Activated T-helper 1 cell treated with anti-CD3 and anti-CD28 coated beads, Interleukin-12 subunit alpha, Interleukin-12 subunit beta, Interleukin-2, Interleukin-4 antibody, amounts not matched to agents 30 ng/mL and 10 ng/mL and 1 ng/mL, durations not matched to agents 14 hours and 24 hours and 36 hours (primary cell): ENCODE data around the gene TTC27. TPM values are rescaled to one million over a fixed set of nuclear protein-coding genes. Genes with fewer than 3 reads are reported as not detected.
"Not testable (repeated sequence)": the region's sequence is repeated elsewhere in the genome, so short reads cannot be mapped to it uniquely, and the experiment has no call there.

Experiments used
- DNase-seq: peaks from one replicate; pipeline ENCODE4 v3.0.0; 2021; ENCODE audit warnings: low spot score
- H3K27ac Mint-ChIP-seq: one replicate; pipeline ENCODE4 v1.8.0; 2021; ENCODE audit warnings: mild to moderate bottlenecking, mixed read lengths
- H3K27me3 Mint-ChIP-seq: one replicate; pipeline ENCODE4 v1.8.0; 2022; ENCODE audit warnings: mild to moderate bottlenecking, moderate library complexity, mixed read lengths; ENCODE audit not compliant: insufficient read depth
- H3K36me3 Mint-ChIP-seq: one replicate; pipeline ENCODE4 v1.8.0; 2021; ENCODE audit warnings: low read depth, mixed read lengths
- H3K4me1 Mint-ChIP-seq: one replicate; pipeline ENCODE4 v1.8.0; 2021; ENCODE audit warnings: low read depth, mixed read lengths
- H3K4me3 Mint-ChIP-seq: one replicate; pipeline ENCODE4 v1.8.0; 2021; ENCODE audit warnings: mild to moderate bottlenecking, moderate library complexity, mixed read lengths
- H3K9me3 Mint-ChIP-seq: one replicate; pipeline ENCODE4 v1.8.0; 2021; ENCODE audit warnings: mixed read lengths
- intact Hi-C: fragments of 100-400 bp; cut with micrococcal nuclease; formaldehyde crosslinking; loops from one replicate; pipeline ENCODE4 v1.15.1; 2024
- total RNA-seq: library from RNA; stranded (reverse); gene quantifications from 2 replicates; pipeline ENCODE4 v1.2.3, GENCODE V29; 2022

TTC27 gene
- total RNA-seq, 1 donor from 2014 or later = 41.3 TPM

DNA sequence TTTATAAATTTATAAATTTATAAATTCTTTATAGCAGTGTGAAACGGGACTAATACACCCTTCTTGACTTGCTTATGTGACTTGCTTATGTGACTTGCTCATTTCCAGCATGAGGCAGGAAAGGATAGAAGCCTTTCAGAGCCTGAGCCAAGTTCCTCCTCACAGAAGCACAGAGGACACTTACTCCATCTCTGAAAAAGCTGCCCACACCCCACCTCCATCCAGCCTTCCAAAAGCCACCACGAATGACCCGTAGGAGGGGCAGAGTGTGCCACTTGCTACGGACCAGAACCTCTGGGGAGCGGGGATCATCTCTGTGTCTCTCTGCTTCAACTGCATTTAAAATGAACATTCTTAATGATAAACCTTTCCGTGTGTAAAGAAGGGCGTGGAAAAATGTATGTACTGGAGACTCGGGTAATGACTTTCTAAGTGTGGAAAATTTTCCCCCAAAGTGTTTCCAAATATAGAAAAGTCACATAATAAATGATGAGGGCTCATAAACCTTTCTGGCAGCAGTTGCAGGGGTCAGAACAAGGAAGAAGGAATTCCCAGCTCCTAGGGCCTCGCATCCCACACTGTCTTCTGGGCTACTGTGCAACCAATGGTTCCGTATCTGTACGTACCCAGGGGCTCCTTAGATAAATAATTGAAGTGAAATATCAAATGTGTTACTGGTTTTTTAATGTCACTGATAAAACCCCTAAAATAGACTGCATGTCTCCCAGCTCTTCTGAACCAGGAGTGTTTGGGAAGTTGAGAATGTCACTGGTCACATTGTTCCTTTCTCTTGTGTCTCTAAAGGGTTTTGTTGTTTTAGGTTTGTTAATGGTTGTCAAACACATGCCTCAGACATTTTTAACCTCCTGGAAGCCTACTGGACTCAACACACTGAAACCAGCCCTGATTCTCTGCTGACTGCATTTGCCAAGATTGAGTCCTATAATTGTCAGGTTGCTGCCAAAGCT lies 214.4 kb downstream of the TTC27 start:
- H3K4me1 Mint-ChIP-seq = no peaks in the 10 kb centered on the region
- H3K27ac Mint-ChIP-seq = no peak overlapping the region
- H3K27me3 Mint-ChIP-seq = no peaks in the 10 kb centered on the region
- intact Hi-C loops = no loop called here
- H3K4me3 Mint-ChIP-seq = no peak overlapping the region
- DNase-seq = no peak
- H3K9me3 Mint-ChIP-seq = peaks cover 4% of the 10 kb centered on the region
- no peaks in the 10 kb centered on the region for H3K36me3 Mint-ChIP-seq

GRCh38 chr2:32843699-32844098 lies 215.8 kb downstream of the TTC27 start:
- H3K27ac Mint-ChIP-seq = no peak overlapping the region
- H3K9me3 Mint-ChIP-seq = peaks cover 4% of the 10 kb centered on the region
- DNase-seq = no peak
- H3K36me3 Mint-ChIP-seq = no peaks in the 10 kb centered on the region
- intact Hi-C loops = no loop called here
- H3K4me3 Mint-ChIP-seq = no peak overlapping the region
- H3K4me1 Mint-ChIP-seq = no peaks in the 10 kb centered on the region
- peaks cover 3% of the 10 kb centered on the region for H3K27me3 Mint-ChIP-seq

GRCh38 chr2:32844253-32844652 lies 216.4 kb downstream of the TTC27 start:
- Mint-ChIP-seq H3K4me1 (no peaks in the 10 kb centered on the region), H3K9me3 (peaks cover 4% of the 10 kb centered on the region), H3K27me3 (peaks cover 3% of the 10 kb centered on the region), H3K4me3 (no peak overlapping the region), H3K27ac (no peak overlapping the region), H3K36me3 (no peaks in the 10 kb centered on the region)
- intact Hi-C loops = no loop called here
- no peak for DNase-seq

DNA sequence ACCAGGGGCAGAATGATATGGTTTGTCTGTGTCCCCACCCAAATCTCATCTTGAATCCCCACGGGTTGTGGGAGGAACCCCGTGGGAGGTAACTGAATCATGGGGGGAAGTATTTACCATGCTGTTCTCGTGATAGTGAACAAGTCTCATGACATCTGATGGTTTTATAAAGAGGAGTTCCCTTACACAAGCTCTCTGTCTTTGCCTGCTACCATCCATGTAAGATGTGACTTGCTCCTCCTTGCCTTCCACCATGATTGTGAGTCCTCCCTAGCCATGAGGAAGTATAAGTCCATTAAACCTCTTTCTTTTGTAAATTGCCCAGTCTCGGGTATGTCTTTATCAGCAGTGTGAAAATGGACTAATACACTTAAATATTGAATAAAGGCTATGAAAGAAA lies 218.4 kb downstream of the TTC27 start:
- H3K4me3 Mint-ChIP-seq, H3K4me1 Mint-ChIP-seq, H3K27ac Mint-ChIP-seq, intact Hi-C loops, H3K9me3 Mint-ChIP-seq, DNase-seq, H3K27me3 Mint-ChIP-seq, H3K36me3 Mint-ChIP-seq: not testable (repeated sequence)

DNA sequence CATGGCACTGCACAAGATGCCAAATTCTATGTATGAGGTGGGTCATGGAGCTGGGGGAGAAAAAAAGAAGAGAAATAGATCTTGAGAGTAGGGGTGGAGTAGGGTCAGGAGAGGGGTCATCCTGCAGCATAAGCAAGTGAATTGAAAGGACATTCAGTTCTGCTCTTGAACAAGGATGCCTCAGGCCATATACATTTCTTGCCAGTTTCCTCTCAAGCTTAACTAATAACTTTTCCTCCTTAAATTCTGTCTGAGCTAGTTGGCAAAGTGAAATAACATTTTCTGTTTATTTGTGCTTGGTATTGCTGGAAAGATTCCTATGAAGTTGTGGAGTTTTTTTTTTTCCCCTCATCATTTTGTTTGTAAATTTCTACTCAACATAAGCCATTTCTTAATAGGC lies 219.9 kb downstream of the TTC27 start:
- no peak overlapping the region for H3K4me3 Mint-ChIP-seq
- no peak for DNase-seq
- H3K27ac Mint-ChIP-seq = no peak overlapping the region
- intact Hi-C loops = no loop called here
- H3K27me3 Mint-ChIP-seq = peaks cover 3% of the 10 kb centered on the region
- H3K36me3 Mint-ChIP-seq = no peaks in the 10 kb centered on the region
- H3K9me3 Mint-ChIP-seq = peaks cover 4% of the 10 kb centered on the region
- no peaks in the 10 kb centered on the region for H3K4me1 Mint-ChIP-seq

DNA sequence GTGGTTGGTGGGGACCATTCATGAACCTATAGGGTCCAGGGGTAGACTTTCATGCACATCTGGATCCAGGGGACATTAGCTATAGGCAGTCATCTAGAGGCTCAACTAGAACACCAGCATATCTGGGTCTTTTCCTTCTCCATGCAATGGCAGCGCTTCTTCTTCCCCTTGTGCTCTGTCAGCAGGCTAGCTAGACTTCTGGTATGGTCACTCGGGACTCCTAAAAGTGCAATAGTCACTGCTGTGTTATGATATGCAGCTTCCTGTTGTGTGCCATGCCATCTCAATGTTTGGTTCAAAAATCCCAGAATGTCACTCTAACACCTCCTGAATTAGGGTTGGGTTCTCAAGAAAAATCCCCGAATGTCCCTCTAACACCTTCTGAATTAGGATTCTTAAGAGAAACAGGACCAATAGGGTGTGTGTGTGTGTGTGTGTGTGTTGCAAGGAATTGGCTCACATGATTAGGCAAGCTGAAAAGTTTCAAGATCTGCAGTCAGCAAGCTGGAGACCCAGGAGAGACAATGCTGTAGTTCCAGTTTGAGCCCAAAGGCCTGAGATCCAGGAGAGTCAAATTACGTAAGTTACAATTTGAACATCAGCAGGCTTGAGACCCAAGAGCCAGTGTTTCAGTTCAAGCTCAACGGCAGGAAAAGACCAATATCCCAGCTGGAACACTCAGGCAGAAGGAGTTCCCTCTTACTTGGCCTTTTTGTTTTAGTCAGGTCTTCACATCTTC lies 221.8 kb downstream of the TTC27 start:
- Mint-ChIP-seq H3K27me3 (peaks cover 3% of the 10 kb centered on the region), H3K4me1 (no peaks in the 10 kb centered on the region), H3K4me3 (no peak overlapping the region), H3K9me3 (peaks cover under 1% of the 10 kb centered on the region), H3K27ac (no peak overlapping the region), H3K36me3 (no peaks in the 10 kb centered on the region)
- DNase-seq = no peak
- intact Hi-C loops = no loop called here

DNA sequence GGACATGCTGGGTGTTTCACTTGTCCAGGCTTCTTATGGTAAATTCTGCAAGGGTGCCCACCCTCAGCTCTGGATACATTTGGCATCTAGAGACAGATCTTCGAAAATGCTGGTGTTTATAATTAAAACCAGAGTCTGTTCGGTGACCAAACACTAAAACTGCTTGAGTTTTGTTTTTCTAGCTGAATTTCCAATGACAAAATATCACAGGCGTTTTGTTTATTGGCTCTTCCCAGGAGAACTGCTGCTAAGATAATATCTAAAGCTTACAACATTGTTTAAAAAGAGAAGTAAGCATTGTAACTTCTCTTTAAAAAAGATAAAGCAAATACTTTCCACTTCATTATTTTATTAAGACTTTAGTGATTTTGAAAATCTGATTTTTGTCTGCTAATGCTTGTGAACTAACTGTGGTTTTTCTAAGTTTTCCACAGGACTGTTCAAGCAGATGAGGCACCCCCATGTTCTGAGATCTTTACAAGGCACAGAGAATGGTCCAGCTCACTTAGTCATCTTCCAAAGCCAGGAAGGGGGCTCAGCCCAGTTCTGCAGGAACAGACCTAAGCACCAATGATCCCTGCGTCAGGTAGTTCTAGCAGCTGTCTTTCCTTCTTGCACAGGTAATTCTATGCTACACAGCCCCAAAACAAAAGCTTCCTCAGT lies 224.1 kb downstream of the TTC27 start:
- H3K27me3 Mint-ChIP-seq = peaks cover 3% of the 10 kb centered on the region
- H3K27ac Mint-ChIP-seq = no peak overlapping the region
- intact Hi-C loops = no loop called here
- H3K4me3 Mint-ChIP-seq = no peak overlapping the region
- H3K4me1 Mint-ChIP-seq = no peaks in the 10 kb centered on the region
- no peak for DNase-seq
- H3K9me3 Mint-ChIP-seq = no peaks in the 10 kb centered on the region
- no peaks in the 10 kb centered on the region for H3K36me3 Mint-ChIP-seq

- no peaks in the 10 kb centered on the region for H3K9me3 Mint-ChIP-seq
- no peaks in the 10 kb centered on the region for H3K36me3 Mint-ChIP-seq
- DNase-seq = no peak
- no peak overlapping the region for H3K27ac Mint-ChIP-seq
- H3K27me3 Mint-ChIP-seq = no peaks in the 10 kb centered on the region
- intact Hi-C loops = no loop called here
- no peaks in the 10 kb centered on the region for H3K4me1 Mint-ChIP-seq
- H3K4me3 Mint-ChIP-seq = no peak overlapping the region
Measured at GRCh38 chr2:32852856-32853255, 225.0 kb downstream of the TTC27 start.

DNA sequence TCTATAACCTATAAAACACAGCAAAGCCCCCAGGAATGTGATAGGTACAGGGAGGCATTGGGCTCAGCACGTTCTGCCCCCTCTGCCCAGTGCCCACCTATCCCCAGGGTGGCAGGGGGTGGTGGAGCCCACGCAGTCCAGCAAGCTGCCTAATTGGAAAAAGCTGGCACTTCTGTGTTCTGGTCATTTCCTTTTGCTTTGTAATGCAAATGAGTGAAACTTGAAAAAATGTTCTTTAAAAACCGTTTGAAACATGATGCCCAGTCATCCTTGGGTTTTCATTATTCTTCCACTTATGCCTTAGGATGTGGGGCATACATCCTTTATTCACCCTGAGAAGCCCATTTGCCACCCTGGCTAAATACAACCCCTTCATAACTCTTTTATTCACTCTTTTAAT lies 229.0 kb downstream of the TTC27 start:
- Mint-ChIP-seq H3K4me3 (no peak overlapping the region), H3K4me1 (no peaks in the 10 kb centered on the region), H3K36me3 (no peaks in the 10 kb centered on the region), H3K27ac (no peak overlapping the region), H3K27me3 (peaks cover 11% of the 10 kb centered on the region), H3K9me3 (no peaks in the 10 kb centered on the region)
- intact Hi-C loops = no loop called here
- no peak for DNase-seq

DNA sequence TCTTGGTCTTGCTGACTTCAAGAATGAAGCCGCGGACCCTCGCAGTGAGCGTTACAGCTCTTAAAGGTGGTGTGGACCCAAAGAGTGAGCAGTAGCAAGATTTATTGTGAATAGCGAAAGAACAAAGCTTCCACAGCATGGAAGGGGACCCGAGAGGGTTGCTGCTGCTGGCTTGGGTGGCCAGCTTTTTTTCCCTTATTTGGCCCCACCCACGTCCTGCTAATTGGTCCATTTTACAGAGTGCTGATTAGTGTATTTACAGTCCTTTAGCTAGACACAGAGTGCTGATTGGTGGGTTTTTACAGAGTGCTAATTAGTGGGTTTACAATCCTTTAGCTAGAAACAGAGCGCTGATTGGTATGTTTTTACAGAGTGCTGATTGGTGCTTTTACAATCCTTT lies 230.9 kb downstream of the TTC27 start:
- intact Hi-C loops = no loop called here
- no peaks in the 10 kb centered on the region for H3K4me1 Mint-ChIP-seq
- H3K27me3 Mint-ChIP-seq = peaks cover 12% of the 10 kb centered on the region
- no peaks in the 10 kb centered on the region for H3K9me3 Mint-ChIP-seq
- no peak overlapping the region for H3K4me3 Mint-ChIP-seq
- DNase-seq = no peak
- H3K36me3 Mint-ChIP-seq = no peaks in the 10 kb centered on the region
- no peak overlapping the region for H3K27ac Mint-ChIP-seq

DNA sequence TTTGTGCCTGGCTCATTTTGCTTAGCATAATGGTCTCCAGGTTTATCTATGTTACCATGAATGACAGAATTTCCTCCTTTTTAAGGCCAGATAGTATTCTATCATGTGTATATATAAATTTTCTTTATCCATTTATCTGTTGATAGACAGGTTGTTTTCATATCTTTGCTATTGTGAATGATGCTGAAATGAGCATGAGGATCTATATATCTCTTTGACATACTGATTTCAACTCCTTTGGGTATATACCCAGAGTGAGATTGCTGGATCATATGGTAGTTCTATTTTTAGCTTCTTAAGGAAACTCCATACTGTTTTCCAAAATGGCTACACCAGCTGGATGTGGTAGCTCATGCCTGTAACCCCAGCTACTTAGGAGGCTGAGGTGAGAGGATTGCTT lies 232.5 kb downstream of the TTC27 start:
- H3K9me3 Mint-ChIP-seq = no peaks in the 10 kb centered on the region
- DNase-seq = no peak
- H3K4me1 Mint-ChIP-seq = no peaks in the 10 kb centered on the region
- peaks cover 13% of the 10 kb centered on the region for H3K27me3 Mint-ChIP-seq
- intact Hi-C loops = no loop called here
- no peak overlapping the region for H3K4me3 Mint-ChIP-seq
- H3K36me3 Mint-ChIP-seq = no peaks in the 10 kb centered on the region
- H3K27ac Mint-ChIP-seq = no peak overlapping the region

DNA sequence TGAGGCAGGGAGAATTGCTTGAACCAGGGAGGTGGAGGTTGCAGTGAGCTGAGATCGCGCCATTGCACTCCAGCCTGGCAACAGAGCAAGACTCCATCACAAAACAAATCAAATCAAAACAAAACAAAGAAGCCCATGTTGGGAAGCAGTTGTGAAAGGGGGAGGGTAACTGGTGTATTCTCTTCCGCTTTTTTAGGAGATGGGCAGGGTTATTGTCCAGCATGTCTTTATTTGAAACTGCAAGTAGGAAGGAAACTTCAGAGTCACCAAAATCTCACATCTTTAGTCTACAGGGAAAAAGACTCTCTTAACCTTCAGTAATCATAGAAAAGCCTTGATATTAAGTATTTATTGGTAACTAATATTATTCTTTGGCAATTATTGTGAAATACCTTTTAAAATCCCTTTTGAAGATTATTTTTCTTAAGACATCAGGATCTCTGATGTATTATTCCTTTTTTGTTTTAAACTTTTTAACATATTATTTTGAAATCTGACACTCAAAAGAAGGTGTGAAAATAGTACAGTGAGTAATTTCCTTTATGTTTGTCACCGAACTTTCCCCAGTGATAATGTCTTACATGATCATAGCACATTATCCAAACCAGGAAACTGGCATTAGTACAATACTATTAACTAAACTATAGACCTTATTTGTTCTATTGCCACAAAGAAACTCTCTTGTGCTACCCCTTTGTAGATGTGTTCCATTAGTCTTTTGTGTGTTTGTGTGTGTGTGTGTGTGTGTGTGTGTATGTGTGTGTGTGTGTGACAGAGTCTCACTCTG lies 234.6 kb downstream of the TTC27 start:
- no peak for DNase-seq
- H3K27ac Mint-ChIP-seq = no peak overlapping the region
- no peaks in the 10 kb centered on the region for H3K9me3 Mint-ChIP-seq
- no peaks in the 10 kb centered on the region for H3K36me3 Mint-ChIP-seq
- H3K27me3 Mint-ChIP-seq = peaks cover 17% of the 10 kb centered on the region
- intact Hi-C loops = no loop called here
- no peaks in the 10 kb centered on the region for H3K4me1 Mint-ChIP-seq
- no peak overlapping the region for H3K4me3 Mint-ChIP-seq
